Measurements from ENCODE around the gene ALDH8A1. TPM values are rescaled to one million over a fixed set of nuclear protein-coding genes. Genes with fewer than 3 reads are reported as not detected.

ALDH8A1 gene
- polyA plus RNA-seq, 1 of the 3 experiments (the other 2 are of a cell fraction): 0.25 TPM

GRCh38 chr6:134878136-134878535 lies 71.8 kb downstream of the ALDH8A1 start:
- H3K4me3 ChIP-seq (ENCODE audit: low read depth in 2 of 2, low read length in 1 of 2): no peak overlapping the region
- TF ChIP-seq, protein P1, sequence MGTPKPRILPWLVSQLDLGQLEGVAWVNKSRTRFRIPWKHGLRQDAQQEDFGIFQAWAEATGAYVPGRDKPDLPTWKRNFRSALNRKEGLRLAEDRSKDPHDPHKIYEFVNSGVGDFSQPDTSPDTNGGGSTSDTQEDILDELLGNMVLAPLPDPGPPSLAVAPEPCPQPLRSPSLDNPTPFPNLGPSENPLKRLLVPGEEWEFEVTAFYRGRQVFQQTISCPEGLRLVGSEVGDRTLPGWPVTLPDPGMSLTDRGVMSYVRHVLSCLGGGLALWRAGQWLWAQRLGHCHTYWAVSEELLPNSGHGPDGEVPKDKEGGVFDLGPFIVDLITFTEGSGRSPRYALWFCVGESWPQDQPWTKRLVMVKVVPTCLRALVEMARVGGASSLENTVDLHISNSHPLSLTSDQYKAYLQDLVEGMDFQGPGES (IDR thresholded peaks at IDR 0.05; ENCODE audit: low read depth, low read length): no peak
- TF ChIP-seq MXI1 (IDR thresholded peaks at IDR 0.05; ENCODE audit: low read depth, low read length): no peak
- no peak for TF ChIP-seq FOXJ3 (CRISPR knock-in tag; IDR thresholded peaks at IDR 0.05)
- no peak for TF ChIP-seq NFIC (IDR thresholded peaks at IDR 0.05; ENCODE audit: borderline replicate concordance)
- no peak for TF ChIP-seq FOXM1 (IDR thresholded peaks at IDR 0.05; ENCODE audit: low read depth)
- no peak for TF ChIP-seq MEF2A (IDR thresholded peaks at IDR 0.05; ENCODE audit: borderline replicate concordance, low read depth)
- no peak for TF ChIP-seq GABPA (IDR thresholded peaks at IDR 0.05; ENCODE audit: low read depth)
- no peak for TF ChIP-seq PBX3 (IDR thresholded peaks at IDR 0.05)
- TF ChIP-seq RFX5 (IDR thresholded peaks at IDR 0.05; ENCODE audit: low read length): no peak
- H3K79me2 ChIP-seq (ENCODE audit: insufficient read depth): no peaks in the 10 kb centered on the region
- H2AFZ ChIP-seq (ENCODE audit: low read depth): no peak overlapping the region
- no peaks in the 10 kb centered on the region for H4K20me1 ChIP-seq (ENCODE audit: insufficient read depth)
- H3K9ac ChIP-seq: no peak overlapping the region
- H3K4me2 ChIP-seq: no peak overlapping the region
- POLR2A ChIA-PET: no interaction called here
- peaks cover 11% of the 10 kb centered on the region for H3F3A ChIP-seq (replicated peaks; ENCODE audit: insufficient read depth)
- H3K36me3 ChIP-seq (replicated peaks in 1 of 2; ENCODE audit: control insufficient read depth in 1 of 2, insufficient read depth in 2 of 2, low read length in 1 of 2): no peaks in the 10 kb centered on the region
- no peak for DNase-seq
- WGBS (ENCODE audit: low lambda C conversion rate): 83% methylated on average over 3 of the region's 3 CpGs
- peaks cover 0 to 2% of the 10 kb centered on the region in 2 experiments; a peak in 1 of 4 replicates for H3K4me1 ChIP-seq (ENCODE audit: control insufficient read depth in 1 of 2, insufficient read depth in 2 of 2, low read depth in 1 of 2, low read length in 1 of 2)
- no peaks in the 10 kb centered on the region for H3K27me3 ChIP-seq (ENCODE audit: insufficient read depth)
- no peak overlapping the region for H3K27ac ChIP-seq (ENCODE audit: low read depth in 2 of 2, low read length in 1 of 2)
- CTCF ChIA-PET: interaction anchor here (3.3 kb wide), 1 partner anchor 755 kb away, joined by 10 read pairs; no protein-coding TSS in a partner anchor
- H3K9me3 ChIP-seq: no peaks in the 10 kb centered on the region
- H3K9me2 ChIP-seq: no peaks in the 10 kb centered on the region

- Histone ChIP-seq H3K27ac (ENCODE audit: low read depth in 2 of 2, low read length in 1 of 2) (no peak overlapping the region), H3K27me3 (ENCODE audit: insufficient read depth) (no peaks in the 10 kb centered on the region), H2AFZ (ENCODE audit: low read depth) (no peak overlapping the region), H3K4me2 (no peak overlapping the region), H3K79me2 (ENCODE audit: insufficient read depth) (no peaks in the 10 kb centered on the region), H3K36me3 (replicated peaks in 1 of 2; ENCODE audit: control insufficient read depth in 1 of 2, insufficient read depth in 2 of 2, low read length in 1 of 2) (no peaks in the 10 kb centered on the region), H3K4me1 (ENCODE audit: control insufficient read depth in 1 of 2, insufficient read depth in 2 of 2, low read depth in 1 of 2, low read length in 1 of 2) (peaks cover 0 to 2% of the 10 kb centered on the region in 2 experiments; a peak in 2 of 4 replicates), H3F3A (replicated peaks; ENCODE audit: insufficient read depth) (peaks cover 3% of the 10 kb centered on the region), H3K9ac (no peak overlapping the region), H3K9me3 (no peaks in the 10 kb centered on the region), H3K4me3 (ENCODE audit: low read depth in 2 of 2, low read length in 1 of 2) (no peak overlapping the region), H3K9me2 (no peaks in the 10 kb centered on the region), H4K20me1 (ENCODE audit: insufficient read depth) (no peaks in the 10 kb centered on the region)
- ChIA-PET POLR2A (no interaction called here), CTCF (interaction anchor here (0.7 to 1.7 kb wide), 2 partner anchors 8 to 234 kb away, joined by 3 to 7 read pairs; no protein-coding TSS in a partner anchor)
- 100% methylated on average over 3 of the region's 4 CpGs for WGBS (ENCODE audit: low lambda C conversion rate)
- no peak for TF ChIP-seq JUND (IDR thresholded peaks at IDR 0.05)
- no peak for TF ChIP-seq TAF1 (IDR thresholded peaks at IDR 0.05; ENCODE audit: borderline replicate concordance, low read depth, low read length)
- TF ChIP-seq TCF12 (IDR thresholded peaks at IDR 0.05): no peak
- no peak for TF ChIP-seq RXRA (IDR thresholded peaks at IDR 0.05; ENCODE audit: borderline replicate concordance, low read depth)
- no peak for TF ChIP-seq CHD2 (IDR thresholded peaks at IDR 0.05; ENCODE audit: low read length, partially characterized antibody)
- TF ChIP-seq FOXJ3 (CRISPR knock-in tag; IDR thresholded peaks at IDR 0.05): no peak
- no peak for TF ChIP-seq RCOR1 (IDR thresholded peaks at IDR 0.05; ENCODE audit: low read length)
- no peak for TF ChIP-seq SMC3 (IDR thresholded peaks at IDR 0.05; ENCODE audit: low read depth, low read length)
- TF ChIP-seq, protein P2, sequence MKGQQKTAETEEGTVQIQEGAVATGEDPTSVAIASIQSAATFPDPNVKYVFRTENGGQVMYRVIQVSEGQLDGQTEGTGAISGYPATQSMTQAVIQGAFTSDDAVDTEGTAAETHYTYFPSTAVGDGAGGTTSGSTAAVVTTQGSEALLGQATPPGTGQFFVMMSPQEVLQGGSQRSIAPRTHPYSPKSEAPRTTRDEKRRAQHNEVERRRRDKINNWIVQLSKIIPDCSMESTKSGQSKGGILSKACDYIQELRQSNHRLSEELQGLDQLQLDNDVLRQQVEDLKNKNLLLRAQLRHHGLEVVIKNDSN (IDR thresholded peaks at IDR 0.05; ENCODE audit: borderline replicate concordance, low read depth): no peak
- DNase-seq: no peak
Observed at GRCh38 chr6:134875367-134875766, 74.5 kb downstream of the ALDH8A1 start.
